KG1 (cell line): Measurements from ENCODE around the gene LRRC7.
"Not testable (repeated sequence)": the region's sequence is repeated elsewhere in the genome, so short reads cannot be mapped to it uniquely, and the experiment has no call there.

Source experiments
- DNase-seq: peaks from one replicate; lab custom pipeline; 2025; lab: John Stamatoyannopoulos, UW

LRRC7 gene

DNA sequence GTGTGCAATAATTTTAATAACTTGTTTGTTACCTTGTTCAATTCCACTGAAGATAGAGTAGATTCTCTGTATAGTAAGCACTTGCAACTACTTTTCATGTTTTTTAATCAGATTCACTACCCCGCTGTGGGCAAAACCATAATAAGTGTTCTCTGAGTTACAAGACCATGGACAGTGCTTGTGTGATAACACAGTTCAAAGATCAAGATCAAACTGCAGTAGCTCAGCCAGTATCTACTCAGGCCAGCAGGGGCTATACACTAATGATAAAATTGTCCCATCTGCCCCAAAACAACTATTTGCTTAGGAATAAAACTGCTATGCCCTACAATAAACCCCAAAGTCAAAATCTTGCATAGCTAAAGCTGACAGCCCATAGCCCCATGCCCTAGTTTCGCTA lies 129.6 kb downstream of the LRRC7 start:
- DNase-seq: no peak

DNA sequence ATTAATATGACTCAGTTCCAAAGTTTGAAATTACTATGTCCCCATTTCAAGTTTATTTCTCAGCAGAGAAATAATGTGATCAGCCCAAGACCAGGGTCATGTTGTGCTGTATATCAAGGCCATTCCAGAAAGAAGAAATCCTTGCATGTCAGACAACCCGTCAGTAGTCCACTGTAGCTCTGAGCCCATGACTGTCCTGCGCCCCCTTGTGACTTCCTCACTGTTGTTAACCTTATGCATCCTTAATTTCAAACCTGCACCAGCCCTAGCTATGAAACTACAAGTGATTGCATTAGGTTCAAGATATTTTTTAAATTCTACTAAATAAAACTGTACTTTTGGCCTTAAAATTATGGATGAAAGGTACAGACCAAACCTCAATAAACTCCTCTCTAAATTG lies 133.0 kb downstream of the LRRC7 start:
- no peak for DNase-seq

DNA sequence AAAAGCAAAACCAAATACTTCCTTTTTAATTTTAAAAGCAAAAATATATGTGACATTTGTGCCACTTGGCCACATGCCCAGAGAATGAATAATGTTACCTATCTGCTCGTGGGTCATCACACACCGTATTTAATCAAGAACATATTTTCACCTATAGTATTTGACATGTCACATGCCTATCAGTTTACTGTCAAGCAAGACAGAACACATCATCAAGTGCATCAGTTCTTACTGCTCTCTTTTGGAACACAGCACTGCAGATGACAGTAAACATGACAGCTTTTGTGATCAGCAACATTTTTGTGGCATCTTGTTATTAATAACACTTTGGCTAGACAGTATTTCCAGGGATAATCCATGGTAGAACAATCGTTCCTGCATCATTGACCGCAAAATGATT lies 134.4 kb downstream of the LRRC7 start:
- DNase-seq: no peak

DNA sequence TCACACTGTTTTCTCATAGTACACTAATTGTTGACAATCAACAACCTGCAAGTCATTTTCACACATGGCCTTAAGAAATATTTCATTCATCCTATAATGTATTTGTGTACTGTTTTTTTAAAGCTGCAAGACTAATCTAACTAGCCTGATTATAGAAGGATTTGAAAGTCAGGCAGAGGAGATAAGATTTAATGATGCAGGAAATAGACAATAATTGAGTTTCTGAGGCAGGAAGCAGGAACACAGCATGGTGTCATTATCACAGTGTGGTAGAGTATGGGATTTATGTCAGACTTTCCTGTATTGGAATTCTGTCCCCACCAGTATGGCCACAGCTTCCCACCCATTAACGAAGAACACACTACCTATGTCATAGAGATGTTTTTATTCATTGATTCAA lies 138.8 kb downstream of the LRRC7 start:
- DNase-seq: no peak

DNA sequence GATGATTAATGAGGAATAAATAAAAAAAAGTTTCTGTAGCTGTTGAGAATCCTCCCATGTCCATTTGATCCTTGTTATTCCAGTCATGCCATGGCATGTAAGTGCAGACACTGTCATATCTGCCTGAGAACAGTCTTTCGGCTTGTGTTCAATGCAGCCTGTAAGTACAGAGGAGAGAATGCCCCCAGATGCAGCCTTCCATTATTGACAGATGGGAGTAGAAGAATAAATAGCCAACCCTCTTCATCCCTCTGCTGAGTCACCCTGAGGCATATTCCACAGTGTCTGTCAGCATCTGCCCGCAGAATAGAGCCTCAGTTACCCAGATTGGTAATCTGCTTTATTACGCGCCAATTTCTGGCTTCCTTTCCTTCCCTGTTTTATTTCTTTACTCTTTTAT lies 139.4 kb downstream of the LRRC7 start:
- no peak for DNase-seq

DNA sequence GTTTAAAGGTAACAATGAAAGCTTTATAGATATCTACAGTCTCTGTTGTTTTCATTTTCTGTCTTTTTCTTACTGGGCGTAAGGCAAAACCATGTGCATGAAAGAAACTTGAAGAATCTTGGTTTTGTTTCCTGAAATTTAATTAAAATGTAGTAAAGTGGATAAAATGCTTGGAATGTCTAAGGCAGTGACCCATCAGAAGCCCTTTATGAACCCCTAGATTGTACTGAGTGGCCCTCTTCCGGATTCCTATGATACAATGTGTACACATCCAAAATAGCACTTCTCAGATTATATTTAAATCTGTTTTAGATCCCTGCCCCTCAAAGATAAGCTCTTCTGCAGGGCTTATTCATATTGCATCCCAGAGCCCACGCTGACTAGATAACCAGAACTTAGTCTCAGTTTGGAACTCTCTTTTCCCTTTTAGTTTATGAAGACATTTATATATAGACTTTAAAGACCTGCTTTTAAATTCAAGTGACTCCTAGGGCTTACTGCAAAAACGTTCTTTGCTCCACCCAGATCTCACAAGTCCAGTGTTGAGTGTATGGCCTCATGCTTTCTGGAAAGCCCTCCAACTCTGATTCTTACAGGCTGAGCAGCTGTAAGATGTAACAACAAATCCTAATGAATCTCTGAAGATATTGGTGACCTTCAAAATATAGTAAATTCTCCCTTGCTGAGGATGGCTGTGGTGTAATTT lies 142.9 kb downstream of the LRRC7 start:
- DNase-seq: no peak

DNA sequence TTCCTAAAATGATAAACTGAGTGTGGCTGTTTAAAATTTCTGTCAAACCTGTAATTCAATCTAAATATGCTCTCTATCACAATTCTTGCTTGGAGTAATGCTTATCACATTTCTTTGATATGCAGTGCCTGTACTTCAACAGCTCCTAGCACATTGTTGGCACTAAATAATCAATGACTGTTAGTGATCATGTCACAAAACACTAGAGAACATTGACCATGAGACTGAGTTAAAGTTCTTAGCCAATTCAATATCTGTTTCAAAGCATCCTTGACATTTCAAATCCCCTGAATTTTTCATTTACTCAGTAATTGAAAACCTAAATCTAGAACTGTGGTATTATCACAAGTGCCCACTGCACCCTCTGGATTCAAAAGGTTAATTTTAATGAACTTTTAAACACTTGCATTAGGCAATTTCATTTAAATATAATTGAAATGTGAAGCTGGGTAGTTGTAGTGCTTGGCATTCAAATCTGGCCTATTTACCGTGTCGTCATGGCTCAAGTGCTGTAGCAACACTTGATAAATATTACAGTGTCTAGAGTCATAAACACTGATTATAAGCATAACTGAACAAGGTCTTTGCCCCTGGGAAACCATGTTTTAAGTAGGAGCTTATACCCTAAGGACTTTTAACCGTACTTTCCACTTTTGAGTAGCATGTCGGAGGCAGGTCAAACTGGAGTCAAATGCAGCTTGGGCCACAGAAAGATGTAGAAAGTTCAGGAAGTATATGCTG lies 143.6 kb downstream of the LRRC7 start:
- DNase-seq: no peak

DNA sequence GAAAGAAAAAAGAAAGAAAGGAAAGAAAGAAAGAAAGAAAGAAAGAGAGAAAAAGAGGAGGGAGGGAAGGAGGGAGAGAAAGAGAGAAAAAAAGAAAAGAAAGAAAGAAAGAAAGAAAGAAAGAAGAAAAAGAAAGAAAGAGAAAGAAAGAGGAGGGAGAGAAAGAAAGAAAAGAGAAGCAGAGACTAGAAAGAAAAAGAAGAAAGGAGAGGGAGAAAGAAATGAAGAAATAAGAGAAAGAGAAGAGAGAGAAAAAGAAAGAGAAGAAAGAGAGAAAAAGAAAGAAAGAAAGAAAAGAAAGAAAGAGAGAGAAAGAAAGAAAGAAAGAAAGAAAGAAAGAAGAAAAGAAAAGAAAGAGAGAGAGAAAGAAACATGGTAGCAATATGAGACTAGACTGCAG lies 150.1 kb downstream of the LRRC7 start:
- not testable (repeated sequence) for DNase-seq

DNA sequence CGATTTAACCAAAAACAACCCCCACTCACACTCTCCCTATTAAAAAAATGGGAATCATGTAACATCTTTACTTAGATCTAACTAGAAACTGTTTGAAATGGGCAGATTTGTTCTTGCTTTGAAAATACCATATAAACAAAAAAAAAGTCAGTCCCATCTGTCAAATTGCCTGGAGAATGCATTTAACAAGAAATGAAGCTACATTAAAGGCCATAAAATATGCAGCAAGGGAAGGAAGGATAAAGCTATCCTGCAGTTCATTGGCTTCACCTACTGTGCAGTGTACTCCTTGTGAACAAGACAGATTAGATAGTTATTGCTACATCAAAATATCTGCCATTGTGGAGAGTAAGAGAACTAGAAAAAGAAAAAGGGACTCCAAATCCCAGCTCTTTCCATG lies 160.5 kb downstream of the LRRC7 start:
- DNase-seq: no peak

DNA sequence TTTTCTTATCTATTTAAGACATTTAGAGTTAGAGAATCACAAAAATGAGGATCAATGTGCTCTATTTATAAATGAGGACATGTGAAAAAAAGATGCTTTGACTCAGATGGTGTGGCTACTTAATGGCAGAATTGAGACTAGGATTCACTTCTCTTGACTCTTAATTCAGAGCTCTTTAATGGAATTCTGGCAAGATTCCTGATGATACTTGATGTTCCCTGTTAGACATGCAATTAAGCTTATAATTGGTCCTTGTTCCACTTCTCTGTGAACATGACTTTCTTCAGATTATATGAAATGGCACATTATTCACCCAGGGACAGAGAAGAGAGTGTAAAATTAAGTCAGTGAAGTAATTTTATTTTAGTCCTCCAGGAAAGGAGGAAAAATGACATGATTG lies 165.3 kb downstream of the LRRC7 start:
- DNase-seq: no peak

DNA sequence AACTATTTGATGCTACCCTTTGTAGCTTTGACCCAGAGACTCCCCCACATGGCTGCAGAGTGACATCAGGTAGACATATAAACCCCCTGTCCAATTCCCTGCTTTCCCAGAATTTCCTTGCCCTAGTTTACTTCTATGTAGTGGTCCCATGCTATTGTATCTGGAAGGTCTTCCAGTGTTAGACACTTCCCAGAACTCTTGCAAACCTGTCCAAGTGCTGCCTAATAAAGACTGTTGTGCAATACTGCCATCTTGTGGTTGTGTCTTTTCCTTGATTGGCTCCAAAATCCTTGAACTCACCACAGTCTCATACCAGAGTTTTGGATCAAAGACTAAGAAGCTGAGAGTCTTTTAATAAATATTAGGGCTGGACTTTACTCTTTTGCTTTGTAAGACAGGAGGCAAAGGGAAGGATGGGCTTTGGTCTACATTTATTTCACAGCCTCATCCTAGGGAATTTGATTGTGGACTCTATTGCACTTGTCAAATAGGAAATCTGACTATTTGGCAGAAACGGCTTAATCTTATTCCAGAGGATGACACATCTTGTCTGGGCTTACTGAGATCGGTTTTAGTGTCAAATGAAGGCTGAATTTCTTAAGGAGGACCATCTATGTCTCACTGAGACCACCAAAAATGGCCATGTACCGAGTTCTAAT lies 169.9 kb downstream of the LRRC7 start:
- DNase-seq: peak; percentile 29

DNA sequence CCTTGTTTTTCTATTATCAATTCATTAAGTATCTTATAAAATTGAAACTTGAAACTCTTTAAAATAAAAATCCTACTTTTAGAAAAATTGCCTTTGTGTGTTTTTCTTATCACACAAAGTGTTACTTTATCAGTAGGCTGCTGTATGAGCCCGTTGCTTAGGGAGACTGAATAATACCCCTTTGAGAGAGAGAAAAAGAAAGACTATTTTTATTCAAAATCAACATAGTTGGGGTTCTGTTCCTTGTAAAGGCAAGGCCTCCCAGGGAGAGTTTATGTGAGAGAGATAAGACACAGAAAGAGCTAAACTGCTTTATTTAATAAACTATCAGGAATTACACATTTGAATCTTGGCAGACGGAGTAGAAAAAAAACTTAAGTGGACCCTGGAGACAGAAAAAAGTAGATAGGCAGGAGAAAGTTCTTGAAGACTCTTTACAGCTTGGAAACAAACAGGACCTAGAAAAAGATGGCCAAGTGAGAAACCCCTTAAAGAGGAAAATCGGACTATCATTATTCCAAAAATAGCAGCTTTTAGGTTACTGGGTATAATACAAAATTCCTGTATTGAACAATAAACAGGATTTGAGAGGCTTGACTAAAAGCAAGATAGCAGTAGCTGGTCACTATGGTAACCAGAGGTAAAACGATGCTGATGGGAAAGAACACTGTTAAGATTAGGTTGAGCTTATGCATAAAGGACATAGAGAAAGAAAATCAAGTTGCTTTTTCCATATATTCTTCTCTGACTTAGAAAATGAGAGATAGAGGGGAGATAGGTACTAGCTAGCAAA lies 170.9 kb downstream of the LRRC7 start:
- no peak for DNase-seq

DNA sequence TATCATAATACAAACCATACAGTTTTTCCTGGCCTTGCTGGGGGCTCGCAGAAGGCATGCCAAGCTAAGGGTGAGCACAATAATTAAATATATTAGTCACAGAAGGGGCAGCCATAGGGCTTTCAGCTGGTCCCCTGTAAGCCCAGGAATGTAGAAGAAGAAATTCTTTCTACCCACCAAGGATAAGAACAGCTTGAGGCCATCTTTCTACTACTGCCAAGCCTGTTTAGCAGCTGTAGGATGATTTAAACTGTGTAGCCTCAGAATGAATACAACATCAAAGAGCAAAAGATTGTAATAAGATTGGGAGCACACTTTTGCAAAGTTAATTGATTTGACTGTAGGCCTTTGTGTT lies 171.5 kb downstream of the LRRC7 start:
- no peak for DNase-seq

DNA sequence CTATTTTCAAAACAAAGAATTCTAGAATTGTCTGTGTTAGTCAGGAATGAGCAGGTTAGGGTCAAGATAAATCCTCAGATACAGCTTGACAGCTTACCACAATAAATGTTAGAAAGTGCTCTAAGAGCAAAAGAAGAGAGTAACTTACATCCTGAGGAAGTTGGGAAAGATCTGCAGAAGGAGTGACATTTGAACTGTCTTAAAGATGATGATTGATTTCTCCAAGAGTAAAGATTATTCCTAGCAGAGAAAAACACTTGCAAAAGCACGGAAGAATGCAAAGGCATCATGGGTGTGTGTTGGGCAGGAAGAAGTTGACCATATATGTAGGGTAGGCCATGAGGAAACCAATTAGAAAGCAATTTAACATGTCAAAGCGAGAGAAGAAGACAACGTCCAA lies 175.4 kb downstream of the LRRC7 start:
- no peak for DNase-seq

DNA sequence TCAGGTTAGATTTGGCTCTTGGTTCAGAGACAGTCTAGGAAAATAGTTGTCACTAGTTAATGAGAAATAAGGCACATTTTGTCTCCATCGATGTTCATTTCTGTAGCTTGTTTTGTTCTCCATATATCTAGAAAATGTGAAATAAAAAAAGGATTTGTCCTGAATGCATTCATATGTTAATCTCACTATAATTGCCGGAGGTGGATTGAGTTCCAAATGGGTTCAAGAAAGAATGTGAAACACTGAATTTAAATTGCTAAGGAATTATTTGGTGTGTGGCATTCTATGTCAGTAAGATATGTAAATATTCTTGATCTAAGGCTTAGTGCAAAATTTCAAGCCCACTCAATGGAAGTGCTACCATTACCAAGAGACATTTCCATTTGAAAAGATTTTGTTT lies 176.7 kb downstream of the LRRC7 start:
- DNase-seq: no peak

DNA sequence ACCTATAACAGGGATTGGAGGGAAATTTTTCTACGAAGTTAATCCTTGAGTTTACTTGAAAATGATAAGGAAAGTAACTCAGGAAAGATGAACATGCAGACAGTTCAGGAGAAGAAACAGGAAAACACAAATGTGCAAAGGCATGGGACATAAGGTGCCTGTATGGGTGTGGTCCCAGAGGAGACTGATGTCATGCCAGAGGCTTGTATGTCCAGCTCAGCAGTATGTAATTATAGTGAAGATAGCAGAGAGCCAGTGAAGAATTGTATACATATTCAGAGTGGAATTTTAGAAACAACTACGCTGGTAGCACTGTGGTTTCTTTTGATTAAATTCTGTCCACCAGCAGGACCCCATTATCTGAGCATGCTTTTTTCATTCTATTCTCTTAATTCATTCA lies 179.5 kb downstream of the LRRC7 start:
- DNase-seq: no peak

DNA sequence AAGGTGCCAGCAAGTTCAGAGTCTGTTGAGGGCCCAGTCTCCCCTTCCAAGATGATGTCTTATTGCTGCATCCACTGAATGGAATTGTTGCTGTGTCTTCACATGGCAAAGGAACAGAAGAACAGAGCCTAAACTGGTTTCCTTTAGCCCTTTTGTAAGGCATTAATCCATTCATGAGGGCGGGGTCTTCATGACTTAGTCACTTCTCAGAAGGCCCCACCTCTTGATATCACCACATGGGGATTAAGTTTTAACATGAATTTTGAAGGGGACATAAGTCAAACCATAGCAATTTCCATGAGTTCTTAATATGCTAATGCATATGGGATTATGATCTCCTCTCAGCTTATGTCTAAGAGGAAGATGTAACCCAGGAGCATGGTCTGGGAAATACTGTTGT lies 182.9 kb downstream of the LRRC7 start:
- no peak for DNase-seq

DNA sequence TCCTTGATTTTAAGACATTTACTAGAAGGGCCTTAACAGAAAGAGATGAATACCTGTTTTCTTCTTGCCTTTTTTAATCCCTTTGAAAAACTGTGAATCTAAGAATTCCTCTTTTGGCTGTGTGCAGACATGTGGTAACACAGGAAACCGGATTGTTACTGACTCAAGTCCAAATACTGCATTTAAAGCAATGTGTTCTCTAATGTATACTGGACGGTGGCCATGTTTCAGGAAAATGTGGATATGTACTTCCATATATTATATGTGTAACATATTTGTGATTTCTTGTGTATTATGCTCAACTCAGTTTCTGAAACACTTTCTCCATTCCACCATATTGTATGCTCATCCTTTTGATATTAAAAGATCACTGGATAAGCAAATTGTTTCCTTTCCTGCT lies 185.1 kb downstream of the LRRC7 start:
- DNase-seq: no peak

DNA sequence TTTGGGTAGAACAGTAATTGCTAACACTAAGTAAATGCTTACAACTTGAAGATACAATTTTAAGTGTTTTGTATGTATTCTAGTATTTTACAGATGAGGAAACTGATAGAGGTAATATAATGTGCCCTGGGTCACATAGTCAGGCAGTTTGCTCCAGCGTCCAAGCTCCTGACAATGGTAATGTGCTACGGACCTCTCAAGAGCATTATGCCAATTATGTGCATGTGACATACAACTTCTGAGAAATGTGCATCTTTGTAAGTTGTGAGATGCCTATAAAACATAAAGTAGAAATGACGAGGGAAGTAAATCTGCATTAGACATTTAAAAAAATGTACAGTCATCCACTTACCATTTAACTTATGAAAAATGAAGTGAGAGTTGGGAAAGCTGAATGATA lies 186.8 kb downstream of the LRRC7 start:
- no peak for DNase-seq

DNA sequence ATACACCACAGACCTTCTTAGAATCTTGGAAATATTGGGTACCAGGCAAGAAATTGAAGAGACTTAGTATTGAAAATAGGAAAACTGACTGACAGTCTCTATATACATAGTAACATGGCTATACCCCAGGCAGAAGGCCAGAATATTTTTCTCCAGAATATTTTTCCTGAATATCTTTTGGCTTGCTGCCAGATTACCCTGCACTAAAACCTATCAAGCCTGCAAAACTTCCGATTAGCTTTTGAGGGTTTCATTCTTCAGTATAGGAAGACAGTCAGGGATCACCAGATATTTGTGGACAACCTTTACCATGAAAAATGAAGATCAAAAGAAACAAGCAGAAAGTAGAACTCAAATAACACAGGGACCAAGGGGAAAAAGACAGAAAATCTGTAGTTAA lies 187.9 kb downstream of the LRRC7 start:
- no peak for DNase-seq

DNA sequence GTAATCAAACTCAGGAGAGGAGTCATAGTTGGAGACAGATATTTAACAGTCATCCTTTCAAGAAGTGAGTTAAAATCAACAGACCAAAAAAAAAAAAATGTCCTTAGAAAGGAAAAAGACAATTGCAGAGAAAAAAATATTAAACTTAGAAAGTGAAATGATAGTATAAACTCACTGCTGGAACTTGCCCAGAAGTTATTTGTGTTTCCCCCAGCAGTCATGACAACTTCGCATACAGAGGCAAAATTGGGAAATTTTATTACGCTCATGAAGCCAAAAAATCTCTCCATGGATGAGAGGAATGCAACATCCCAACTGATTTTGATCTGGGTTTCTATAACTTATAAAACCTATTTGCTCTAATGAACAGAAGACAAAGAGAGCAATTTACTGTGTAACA lies 198.2 kb downstream of the LRRC7 start:
- DNase-seq: no peak

DNA sequence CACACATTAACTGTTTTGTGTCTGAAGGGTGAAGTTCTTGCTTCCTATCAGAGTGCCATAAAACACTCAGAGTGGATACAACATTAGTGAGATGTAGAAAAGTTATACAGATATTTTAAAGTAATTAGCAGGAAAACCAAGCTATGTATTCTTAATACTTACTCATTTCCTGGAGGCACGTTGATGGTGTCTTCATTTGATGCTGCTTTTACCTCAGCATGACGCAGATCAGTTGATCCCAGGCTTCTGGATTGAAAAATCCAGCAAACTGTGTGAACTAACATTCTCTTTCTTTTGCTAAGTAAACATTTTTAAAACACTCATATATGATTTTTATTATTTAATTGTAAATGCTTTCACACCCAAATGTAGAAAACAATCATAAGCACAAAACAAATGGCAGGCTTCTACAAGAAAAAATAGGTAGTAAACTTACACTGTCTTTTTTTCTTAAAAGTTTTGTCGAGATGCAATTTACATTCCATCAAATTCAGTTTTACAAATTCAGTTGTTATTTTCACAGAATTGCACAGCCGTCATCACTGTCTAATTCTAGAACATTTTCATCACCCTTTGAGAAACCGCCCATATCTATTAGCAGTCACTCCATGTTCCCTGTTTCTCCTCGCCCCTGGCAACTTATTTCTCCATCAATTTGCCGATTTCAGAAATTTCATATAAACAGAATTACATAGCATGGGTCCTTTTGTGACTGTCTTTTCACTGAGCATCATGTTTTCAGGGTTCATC lies 198.9 kb downstream of the LRRC7 start:
- DNase-seq: no peak
